Activated T-helper 1 cell treated with anti-CD3 and anti-CD28 coated beads, Interleukin-12 subunit alpha, Interleukin-12 subunit beta, Interleukin-2, Interleukin-4 antibody, amounts not matched to agents 30 ng/mL and 10 ng/mL and 1 ng/mL, durations not matched to agents 14 hours and 24 hours and 36 hours (primary cell): Measurements from ENCODE around the gene MPV17. TPM values are rescaled to one million over a fixed set of nuclear protein-coding genes. Genes with fewer than 3 reads are reported as not detected.
A peak's percentile ranks its signal among the peaks of the same experiment; 100 is the strongest.
"Not testable (repeated sequence)": the region's sequence is repeated elsewhere in the genome, so short reads cannot be mapped to it uniquely, and the experiment has no call there.

Source experiments
- DNase-seq: peaks from one replicate; pipeline ENCODE4 v3.0.0; 2021; ENCODE audit warnings: low spot score
- H3K27ac Mint-ChIP-seq: one replicate; pipeline ENCODE4 v1.8.0; 2021; ENCODE audit warnings: mild to moderate bottlenecking, mixed read lengths
- H3K27me3 Mint-ChIP-seq: one replicate; pipeline ENCODE4 v1.8.0; 2022; ENCODE audit warnings: mild to moderate bottlenecking, moderate library complexity, mixed read lengths; ENCODE audit not compliant: insufficient read depth
- H3K36me3 Mint-ChIP-seq: one replicate; pipeline ENCODE4 v1.8.0; 2021; ENCODE audit warnings: low read depth, mixed read lengths
- H3K4me1 Mint-ChIP-seq: one replicate; pipeline ENCODE4 v1.8.0; 2021; ENCODE audit warnings: low read depth, mixed read lengths
- H3K4me3 Mint-ChIP-seq: one replicate; pipeline ENCODE4 v1.8.0; 2021; ENCODE audit warnings: mild to moderate bottlenecking, moderate library complexity, mixed read lengths
- H3K9me3 Mint-ChIP-seq: one replicate; pipeline ENCODE4 v1.8.0; 2021; ENCODE audit warnings: mixed read lengths
- intact Hi-C: fragments of 100-400 bp; cut with micrococcal nuclease; formaldehyde crosslinking; loops from one replicate; pipeline ENCODE4 v1.15.1; 2024
- total RNA-seq: library from RNA; stranded (reverse); gene quantifications from 2 replicates; pipeline ENCODE4 v1.2.3, GENCODE V29; 2022

The MPV17 gene
- total RNA-seq, 1 donor from 2014 or later, result 89.9 TPM

DNA sequence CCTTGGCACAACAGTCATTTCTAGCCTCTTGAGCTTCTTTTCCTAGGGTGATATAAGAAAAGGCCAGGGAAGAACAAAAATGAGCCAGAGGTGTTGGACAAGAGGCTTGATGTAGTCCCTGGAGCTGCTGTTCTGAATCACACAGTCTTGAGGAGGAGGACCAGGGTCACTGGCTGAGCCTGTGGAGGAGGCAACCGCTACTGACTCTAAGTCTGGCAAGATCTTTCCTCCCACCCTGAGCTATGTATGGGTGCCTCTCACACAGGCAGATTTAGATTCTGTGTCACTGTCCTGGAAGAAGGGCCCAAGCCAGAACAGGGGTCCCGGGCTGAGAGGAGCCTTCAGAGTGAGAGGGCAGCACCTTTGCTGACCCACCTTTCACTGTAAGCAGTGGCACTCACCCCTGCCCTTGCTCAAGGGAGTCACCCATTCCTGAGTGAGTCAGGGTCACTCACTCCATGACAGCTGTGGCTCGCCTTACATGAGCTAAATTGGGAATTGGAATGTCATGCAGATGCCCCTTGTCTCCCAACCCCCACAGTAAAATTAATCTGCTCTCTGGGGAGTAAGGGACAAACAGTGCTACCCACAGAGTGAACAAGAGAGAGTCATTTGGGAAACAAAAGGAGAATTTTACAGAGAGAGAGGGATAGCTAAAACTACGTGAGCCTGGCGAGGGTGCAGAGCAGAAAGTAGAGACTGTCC is 40.9 kb downstream of the MPV17 start, which contains the start of gene TRIM54:
TSS of gene TRIM54 (plus strand) at position 575 of the 705 bp plus-strand sequence. CDS start 303 bp downstream, outside the sequence.
- H3K4me3 Mint-ChIP-seq, result no peak within 1 kb of the TSS

DNA sequence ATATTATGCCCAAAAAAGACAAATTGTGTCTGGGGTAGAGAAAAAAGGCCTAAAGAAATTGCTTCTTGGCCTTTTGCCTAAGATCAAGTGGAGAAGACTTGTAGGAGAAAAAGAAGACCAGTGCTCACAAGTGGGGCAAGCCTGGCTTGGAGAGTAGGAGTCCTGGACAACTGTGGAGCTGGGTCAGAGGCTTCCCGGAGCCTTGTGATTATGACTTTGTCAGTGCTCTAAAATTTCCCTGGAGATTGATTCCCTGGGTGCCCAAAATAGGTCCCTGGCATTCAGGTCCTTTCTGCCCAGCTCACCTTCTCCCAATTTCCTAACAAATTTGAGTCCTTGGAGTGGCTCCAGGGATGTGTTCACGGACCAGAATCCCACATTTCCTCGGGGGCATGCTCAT is 41.5 kb downstream of the MPV17 start:
- Mint-ChIP-seq H3K4me3 (no peak overlapping the region), H3K4me1 (peaks cover 6% of the 10 kb centered on the region), H3K36me3 (no peaks in the 10 kb centered on the region), H3K27me3 (peaks cover 30% of the 10 kb centered on the region), H3K9me3 (no peaks in the 10 kb centered on the region), H3K27ac (no peak overlapping the region)
- no peak for DNase-seq
- intact Hi-C loops, result loop anchor here (5.0 kb wide), 1 partner anchor 114 kb away; no protein-coding TSS in a partner anchor

More for the DNA sequence above, 40.9 kb downstream of the MPV17 start, which contains the start of gene TRIM54:
- no peak for DNase-seq
- Mint-ChIP-seq H3K27ac (no peak within 1 kb of the TSS), H3K4me1 (peaks cover 6% of the 10 kb centered on the region), H3K9me3 (no peaks in the 10 kb centered on the region), H3K27me3 (peaks cover 33% of the 10 kb centered on the region), H3K36me3 (no peaks in the 10 kb centered on the region)
- intact Hi-C loops, result loop anchor here (5.0 kb wide), 1 partner anchor 115 kb away; no protein-coding TSS in a partner anchor

DNA sequence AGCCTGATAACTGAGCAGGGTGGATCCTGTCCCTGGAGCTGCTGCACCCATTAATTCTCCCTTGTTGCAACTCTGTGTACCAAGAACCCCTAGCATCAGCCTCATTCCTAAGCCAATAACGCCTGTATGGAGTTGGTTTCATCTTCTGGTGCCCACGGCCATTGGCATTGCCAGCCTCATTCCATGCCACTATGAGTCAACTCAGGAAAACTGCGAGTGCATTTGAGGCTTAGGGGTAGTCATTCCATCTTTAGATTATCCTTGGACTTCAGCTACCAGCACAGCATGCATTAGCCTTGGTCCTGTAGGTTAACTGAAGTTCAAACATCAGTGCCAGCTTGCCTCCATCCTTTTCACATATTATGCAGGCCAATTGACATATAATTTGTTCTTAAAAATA is 42.1 kb downstream of the MPV17 start:
- H3K9me3 Mint-ChIP-seq, result no peaks in the 10 kb centered on the region

GRCh38 chr2:27278010-27278409 is 44.9 kb downstream of the MPV17 start:
- H3K27ac Mint-ChIP-seq, result no peak overlapping the region
- H3K36me3 Mint-ChIP-seq, result no peaks in the 10 kb centered on the region
- H3K9me3 Mint-ChIP-seq, result no peaks in the 10 kb centered on the region
- no peak for DNase-seq
- peaks cover 23% of the 10 kb centered on the region for H3K27me3 Mint-ChIP-seq
- intact Hi-C loops, result no loop called here
- H3K4me3 Mint-ChIP-seq, result no peak overlapping the region
- peaks cover 6% of the 10 kb centered on the region for H3K4me1 Mint-ChIP-seq

More for the DNA sequence above, 42.1 kb downstream of the MPV17 start:
- no peak overlapping the region for H3K27ac Mint-ChIP-seq
- intact Hi-C loops, result loop anchor here (1.0 to 5.0 kb wide), 6 partner anchors 17 to 320 kb away; no protein-coding TSS in a partner anchor
- DNase-seq, result no peak
- peaks cover 29% of the 10 kb centered on the region for H3K27me3 Mint-ChIP-seq
- H3K4me1 Mint-ChIP-seq, result peaks cover 6% of the 10 kb centered on the region
- H3K4me3 Mint-ChIP-seq, result no peak overlapping the region
- no peaks in the 10 kb centered on the region for H3K36me3 Mint-ChIP-seq

DNA sequence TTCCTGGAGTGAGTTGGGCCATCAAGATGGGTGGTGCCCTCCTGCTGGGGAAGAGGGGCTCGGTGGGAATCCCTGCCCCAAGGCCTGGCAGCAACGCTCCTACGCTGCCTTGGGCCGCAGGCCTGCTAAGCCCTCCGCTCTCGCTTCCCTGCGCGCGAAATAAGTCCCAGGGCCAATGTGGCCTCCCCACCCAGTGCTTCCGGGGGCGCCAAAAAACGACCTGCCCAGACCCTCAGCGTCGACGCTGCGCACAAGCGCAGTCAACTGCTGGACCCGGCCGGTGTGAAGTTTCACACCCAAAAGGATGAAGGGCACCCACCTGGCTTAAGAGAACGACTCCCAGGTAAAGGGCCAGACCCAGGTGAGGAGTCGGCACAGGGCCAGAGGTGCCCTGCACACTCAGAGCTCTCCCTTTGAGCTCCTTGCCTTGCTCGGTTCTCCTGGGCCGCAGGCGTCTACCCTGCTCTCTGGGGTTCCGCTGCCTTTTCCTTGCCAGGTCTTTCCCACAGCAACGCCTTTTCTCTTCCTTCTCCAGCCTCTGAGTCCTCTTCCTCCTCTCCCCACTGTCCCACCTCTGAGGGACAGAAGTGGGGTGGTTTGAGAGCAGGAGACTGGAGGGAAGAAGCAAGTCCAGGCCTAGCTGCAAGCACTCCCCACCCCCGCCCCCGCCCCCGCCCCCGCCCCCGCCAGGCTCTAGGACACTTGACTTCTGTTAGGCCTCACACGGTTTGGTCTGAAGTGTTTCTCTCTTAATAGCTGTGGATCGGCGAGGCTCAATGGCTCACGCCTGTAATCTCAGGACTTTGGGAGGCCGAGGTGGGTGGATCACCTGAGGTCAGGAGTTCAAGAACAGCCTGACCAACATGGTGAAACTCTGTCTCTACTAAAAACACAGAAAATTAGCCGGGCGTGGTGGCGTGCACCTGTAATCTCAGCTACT is 47.4 kb downstream of the MPV17 start, which contains the start of gene DNAJC5G:
TSS of gene DNAJC5G (plus strand) at position 223 of the 940 bp plus-strand sequence. CDS start 1,296 bp downstream, outside the sequence.
- DNase-seq, result no peak
- Mint-ChIP-seq H3K27me3 (peaks cover 16% of the 10 kb centered on the region), H3K4me3 (no peak within 1 kb of the TSS), H3K4me1 (peaks cover 6% of the 10 kb centered on the region), H3K36me3 (no peaks in the 10 kb centered on the region), H3K27ac (no peak within 1 kb of the TSS), H3K9me3 (no peaks in the 10 kb centered on the region)
- intact Hi-C loops, result no loop called here

DNA sequence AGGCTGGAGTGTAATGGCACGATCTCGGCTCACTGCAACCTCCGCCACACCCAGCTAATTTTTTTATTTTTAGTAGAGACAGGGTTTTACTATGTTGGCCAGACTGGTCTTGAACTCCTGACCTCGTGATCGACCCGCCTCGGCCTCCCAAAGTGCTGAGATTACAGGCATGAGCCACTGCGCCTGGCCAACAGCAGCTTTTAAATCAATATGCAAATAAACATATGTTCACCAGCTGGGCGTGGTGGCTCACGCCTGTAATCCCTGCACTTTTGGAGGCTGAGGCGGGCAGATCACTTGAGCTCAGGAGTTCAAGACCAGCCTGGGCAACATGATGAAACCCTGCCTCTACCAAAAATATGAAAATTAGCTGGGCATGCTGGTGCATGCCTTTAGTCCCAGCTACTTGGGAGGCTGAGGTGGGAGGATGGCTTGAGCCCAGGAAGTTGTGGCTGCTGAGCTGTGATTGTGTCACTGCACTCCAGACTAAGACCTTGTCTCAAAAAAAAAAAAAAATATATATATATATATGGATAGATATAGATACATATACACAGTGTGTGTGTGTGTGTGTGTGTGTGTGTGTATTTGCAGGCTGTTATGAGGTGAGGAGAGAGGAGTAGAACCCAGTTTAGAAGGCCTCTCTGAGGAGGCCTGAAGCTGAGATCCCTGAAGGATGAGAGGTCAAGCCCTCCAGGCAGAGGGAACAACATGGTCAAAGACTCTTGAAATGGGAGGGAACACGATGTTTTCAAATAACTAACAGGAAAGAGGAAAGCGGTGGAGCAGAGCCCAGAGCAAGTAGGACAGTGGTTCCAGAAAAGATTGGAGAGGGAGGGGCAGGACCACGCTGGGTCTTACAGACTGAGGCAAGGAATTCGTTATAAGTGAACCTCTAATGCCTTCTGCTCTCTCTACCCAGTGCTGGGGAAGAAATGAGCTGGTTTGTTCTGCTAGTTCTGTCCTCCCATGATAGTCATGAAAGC is 50.1 kb downstream of the MPV17 start:
- H3K27ac Mint-ChIP-seq, H3K9me3 Mint-ChIP-seq, intact Hi-C loops, DNase-seq, H3K36me3 Mint-ChIP-seq, H3K4me1 Mint-ChIP-seq, H3K4me3 Mint-ChIP-seq: not testable (repeated sequence)
- peaks cover 21% of the 10 kb centered on the region for H3K27me3 Mint-ChIP-seq

GRCh38 chr2:27271631-27272340 is 51.1 kb downstream of the MPV17 start:
- H3K4me1 Mint-ChIP-seq, result no peaks in the 10 kb centered on the region
- DNase-seq, result no peak
- intact Hi-C loops, result no loop called here
- no peaks in the 10 kb centered on the region for H3K36me3 Mint-ChIP-seq
- no peak overlapping the region for H3K27ac Mint-ChIP-seq
- peaks cover 21% of the 10 kb centered on the region for H3K27me3 Mint-ChIP-seq
- no peaks in the 10 kb centered on the region for H3K9me3 Mint-ChIP-seq
- no peak overlapping the region for H3K4me3 Mint-ChIP-seq

- no peak for DNase-seq
- intact Hi-C loops, result no loop called here
- Mint-ChIP-seq H3K36me3 (no peaks in the 10 kb centered on the region), H3K9me3 (no peaks in the 10 kb centered on the region), H3K4me3 (no peak overlapping the region), H3K4me1 (no peaks in the 10 kb centered on the region), H3K27ac (no peak overlapping the region), H3K27me3 (peaks cover 19% of the 10 kb centered on the region)
Observed at GRCh38 chr2:27270670-27271069, 52.2 kb downstream of the MPV17 start.

DNA sequence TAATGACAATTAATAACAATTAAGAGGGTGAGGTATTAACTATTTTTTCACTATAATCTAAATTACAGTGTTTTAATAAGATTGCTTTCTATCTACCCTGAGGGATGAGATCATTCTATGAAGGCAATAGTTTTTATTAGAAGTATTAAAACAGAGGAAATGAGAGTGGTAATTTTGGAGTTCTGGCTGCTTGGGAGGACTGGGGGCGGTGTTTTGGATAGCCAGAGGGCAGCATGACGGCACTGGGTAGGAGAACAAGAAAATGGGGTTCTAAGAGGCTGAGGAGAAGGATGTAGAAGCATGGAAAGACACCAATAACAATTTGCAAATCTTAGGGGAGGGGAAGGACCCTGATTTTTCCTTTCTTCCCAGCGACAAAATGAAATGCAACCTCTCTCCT is 52.8 kb downstream of the MPV17 start:
- DNase-seq, result no peak
- no peak overlapping the region for H3K4me3 Mint-ChIP-seq
- no peaks in the 10 kb centered on the region for H3K4me1 Mint-ChIP-seq
- no peaks in the 10 kb centered on the region for H3K9me3 Mint-ChIP-seq
- H3K27me3 Mint-ChIP-seq, result peaks cover 19% of the 10 kb centered on the region
- H3K27ac Mint-ChIP-seq, result no peak overlapping the region
- intact Hi-C loops, result no loop called here
- H3K36me3 Mint-ChIP-seq, result no peaks in the 10 kb centered on the region

- H3K4me3 Mint-ChIP-seq, H3K9me3 Mint-ChIP-seq, H3K36me3 Mint-ChIP-seq, DNase-seq, H3K27ac Mint-ChIP-seq, intact Hi-C loops: not testable (repeated sequence)
- Mint-ChIP-seq H3K4me1 (peaks cover 11% of the 10 kb centered on the region), H3K27me3 (peaks cover 31% of the 10 kb centered on the region)
Observed at GRCh38 chr2:27268296-27268695, 54.6 kb downstream of the MPV17 start.

- Mint-ChIP-seq H3K4me1 (peaks cover 14% of the 10 kb centered on the region), H3K9me3 (no peaks in the 10 kb centered on the region), H3K27ac (no peak overlapping the region), H3K4me3 (peak overlapping the region; percentile 27), H3K36me3 (no peaks in the 10 kb centered on the region), H3K27me3 (peaks cover 42% of the 10 kb centered on the region)
- intact Hi-C loops, result loop anchor here (2.0 kb wide), 2 partner anchors 295 to 419 kb away; partner anchors contain the start of gene MAPRE3
- no peak for DNase-seq
Observed at GRCh38 chr2:27265536-27265870, 57.4 kb downstream of the MPV17 start.
